HTERT RPE-1 (cell line): ENCODE measurements around the gene CDK6.
"Not testable (repeated sequence)": the region's sequence is repeated elsewhere in the genome, so short reads cannot be mapped to it uniquely, and the experiment has no call there.

Experiments
- in situ Hi-C: fragments of 300-500 bp; cut with MboI; formaldehyde crosslinking; loops from 4 replicates; pipeline ENCODE4 v1.14.3; 2020; ENCODE audit warnings: low sequenced_read_pairs

Gene CDK6

GRCh38 chr7:92763636-92764423, 72.5 kb downstream of the CDK6 start:
- in situ Hi-C loops, result no loop called here

GRCh38 chr7:92762851-92763250, 73.5 kb downstream of the CDK6 start:
- in situ Hi-C loops, result no loop called here

GRCh38 chr7:92761391-92762097, 74.8 kb downstream of the CDK6 start:
- in situ Hi-C loops, result no loop called here

- in situ Hi-C loops, result no loop called here
Measured at GRCh38 chr7:92758796-92759431, 77.5 kb downstream of the CDK6 start.

- in situ Hi-C loops, result not testable (repeated sequence)
Measured at GRCh38 chr7:92757311-92757910, 79.0 kb downstream of the CDK6 start.

GRCh38 chr7:92755680-92756079, 80.7 kb downstream of the CDK6 start:
- in situ Hi-C loops, result no loop called here

GRCh38 chr7:92754919-92755581, 81.3 kb downstream of the CDK6 start:
- in situ Hi-C loops, result no loop called here

GRCh38 chr7:92753614-92754013, 82.8 kb downstream of the CDK6 start:
- in situ Hi-C loops, result no loop called here

GRCh38 chr7:92751902-92752901, 84.2 kb downstream of the CDK6 start:
- in situ Hi-C loops, result no loop called here

- in situ Hi-C loops, result no loop called here
Measured at GRCh38 chr7:92750946-92751345, 85.4 kb downstream of the CDK6 start.

- in situ Hi-C loops, result no loop called here
Measured at GRCh38 chr7:92750447-92750839, 85.9 kb downstream of the CDK6 start.

GRCh38 chr7:92749832-92750446, 86.4 kb downstream of the CDK6 start:
- in situ Hi-C loops, result no loop called here

- in situ Hi-C loops, result no loop called here
Measured at GRCh38 chr7:92749327-92749755, 87.0 kb downstream of the CDK6 start.

- in situ Hi-C loops, result no loop called here
Measured at GRCh38 chr7:92748495-92748894, 87.9 kb downstream of the CDK6 start.

GRCh38 chr7:92747041-92747835, 89.1 kb downstream of the CDK6 start:
- in situ Hi-C loops, result no loop called here

GRCh38 chr7:92745241-92745640, 91.1 kb downstream of the CDK6 start:
- in situ Hi-C loops, result no loop called here

GRCh38 chr7:92744180-92744579, 92.2 kb downstream of the CDK6 start:
- in situ Hi-C loops, result not testable (repeated sequence)

- in situ Hi-C loops, result no loop called here
Measured at GRCh38 chr7:92742186-92742585, 94.2 kb downstream of the CDK6 start.
